Activated naive CD8-positive, alpha-beta T cell treated with anti-CD3 and anti-CD28 coated beads, Interleukin-2, amount 50 U/mL, for 24 hours (primary cell): ENCODE results near the gene AP3D1.

Experiments
- ATAC-seq: fragments of 150-1000 bp; cut with Tn5 transposase; one replicate; pipeline ENCODE4 v1.10.0; 2021
- DNase-seq: peaks from one replicate; pipeline ENCODE4 v3.0.0; 2021
- H3K27ac Mint-ChIP-seq: one replicate; pipeline ENCODE4 v1.8.0; 2021; ENCODE audit warnings: mild to moderate bottlenecking, mixed read lengths
- H3K27me3 Mint-ChIP-seq: one replicate; pipeline ENCODE4 v1.8.0; 2021; ENCODE audit warnings: mixed read lengths
- H3K36me3 Mint-ChIP-seq: one replicate; pipeline ENCODE4 v1.8.0; 2021; ENCODE audit warnings: low read depth, mixed read lengths
- H3K4me1 Mint-ChIP-seq: one replicate; pipeline ENCODE4 v1.8.0; 2021; ENCODE audit warnings: mixed read lengths
- H3K4me3 Mint-ChIP-seq: one replicate; pipeline ENCODE4 v1.8.0; 2021; ENCODE audit warnings: mild to moderate bottlenecking, moderate library complexity, mixed read lengths
- H3K9me3 Mint-ChIP-seq: one replicate; pipeline ENCODE4 v1.8.0; 2021; ENCODE audit warnings: mixed read lengths

AP3D1 gene

GRCh38 chr19:2117215-2117960, 34.0 kb downstream of the AP3D1 start:
- Mint-ChIP-seq H3K36me3 (peaks cover 30% of the 10 kb centered on the region), H3K4me3 (no peak overlapping the region), H3K4me1 (peaks cover 8% of the 10 kb centered on the region), H3K27me3 (no peaks in the 10 kb centered on the region), H3K27ac (no peak overlapping the region), H3K9me3 (no peaks in the 10 kb centered on the region)
- DNase-seq (no peak), ATAC-seq (no peak)

DNA sequence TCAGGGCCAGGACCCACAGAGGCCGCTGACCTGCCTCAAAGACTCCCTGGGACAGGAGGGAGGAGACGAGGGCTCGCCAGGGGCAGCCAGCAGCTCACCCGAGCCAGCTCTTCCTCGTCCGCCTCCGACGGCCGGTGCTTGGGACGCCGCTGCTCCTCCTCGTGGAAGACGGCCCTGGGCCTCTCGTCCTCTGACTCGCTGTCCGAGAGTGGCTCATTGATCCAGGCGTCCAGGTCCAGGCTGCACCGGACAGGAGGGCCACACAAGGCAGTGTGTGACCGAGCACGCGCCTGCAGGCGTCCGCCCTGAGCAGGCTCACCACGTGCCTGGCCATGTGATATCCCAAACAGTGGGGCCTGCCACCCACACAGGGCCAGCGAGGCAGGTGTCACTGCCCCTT, 34.9 kb downstream of the AP3D1 start:
- Mint-ChIP-seq H3K9me3 (no peaks in the 10 kb centered on the region), H3K4me3 (no peak overlapping the region), H3K27me3 (no peaks in the 10 kb centered on the region), H3K4me1 (peaks cover 8% of the 10 kb centered on the region), H3K27ac (no peak overlapping the region), H3K36me3 (peaks cover 29% of the 10 kb centered on the region)
- DNase-seq (no peak), ATAC-seq (no peak)

GRCh38 chr19:2115911-2116426, 35.4 kb downstream of the AP3D1 start:
- no peak for DNase-seq
- Mint-ChIP-seq H3K27me3 (no peaks in the 10 kb centered on the region), H3K4me1 (peaks cover 8% of the 10 kb centered on the region), H3K36me3 (peaks cover 24% of the 10 kb centered on the region), H3K4me3 (no peak overlapping the region), H3K9me3 (no peaks in the 10 kb centered on the region), H3K27ac (no peak overlapping the region)
- ATAC-seq = no peak

GRCh38 chr19:2115324-2115723, 36.0 kb downstream of the AP3D1 start:
- Mint-ChIP-seq H3K27me3 (no peaks in the 10 kb centered on the region), H3K9me3 (no peaks in the 10 kb centered on the region), H3K4me3 (no peak overlapping the region), H3K27ac (no peak overlapping the region), H3K36me3 (peaks cover 19% of the 10 kb centered on the region), H3K4me1 (peaks cover 8% of the 10 kb centered on the region)
- DNase-seq (no peak), ATAC-seq (no peak)

- H3K4me1 Mint-ChIP-seq = peaks cover 8% of the 10 kb centered on the region
- no peak for DNase-seq
- ATAC-seq = no peak
- H3K36me3 Mint-ChIP-seq = peaks cover 18% of the 10 kb centered on the region
- H3K9me3 Mint-ChIP-seq = no peaks in the 10 kb centered on the region
- no peak overlapping the region for H3K4me3 Mint-ChIP-seq
- no peak overlapping the region for H3K27ac Mint-ChIP-seq
- H3K27me3 Mint-ChIP-seq = no peaks in the 10 kb centered on the region
Measured at GRCh38 chr19:2114821-2115220, 36.5 kb downstream of the AP3D1 start.

DNA sequence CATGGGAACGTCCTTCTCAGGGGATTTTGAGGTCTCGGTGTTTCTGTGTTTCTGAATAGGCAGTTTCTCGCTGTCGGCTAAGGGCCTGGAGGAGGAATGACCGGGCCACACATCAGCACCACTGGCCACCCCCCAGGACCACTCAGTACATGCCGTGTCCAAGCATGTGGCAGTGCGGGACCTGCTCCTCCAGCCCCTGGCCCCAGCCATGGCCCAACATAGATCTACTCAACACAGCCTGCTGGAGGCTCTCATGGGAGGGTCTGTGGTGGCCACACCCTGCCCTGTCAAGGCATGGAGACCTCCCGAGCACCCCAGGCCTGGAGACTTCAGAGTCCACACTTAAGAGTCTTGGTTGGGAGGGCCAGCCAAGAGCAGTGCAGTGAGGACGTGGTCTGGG, 37.1 kb downstream of the AP3D1 start:
- Mint-ChIP-seq H3K36me3 (peaks cover 20% of the 10 kb centered on the region), H3K27ac (no peak overlapping the region), H3K4me3 (no peak overlapping the region), H3K27me3 (no peaks in the 10 kb centered on the region), H3K4me1 (peaks cover 8% of the 10 kb centered on the region), H3K9me3 (no peaks in the 10 kb centered on the region)
- ATAC-seq (no peak), DNase-seq (no peak)

DNA sequence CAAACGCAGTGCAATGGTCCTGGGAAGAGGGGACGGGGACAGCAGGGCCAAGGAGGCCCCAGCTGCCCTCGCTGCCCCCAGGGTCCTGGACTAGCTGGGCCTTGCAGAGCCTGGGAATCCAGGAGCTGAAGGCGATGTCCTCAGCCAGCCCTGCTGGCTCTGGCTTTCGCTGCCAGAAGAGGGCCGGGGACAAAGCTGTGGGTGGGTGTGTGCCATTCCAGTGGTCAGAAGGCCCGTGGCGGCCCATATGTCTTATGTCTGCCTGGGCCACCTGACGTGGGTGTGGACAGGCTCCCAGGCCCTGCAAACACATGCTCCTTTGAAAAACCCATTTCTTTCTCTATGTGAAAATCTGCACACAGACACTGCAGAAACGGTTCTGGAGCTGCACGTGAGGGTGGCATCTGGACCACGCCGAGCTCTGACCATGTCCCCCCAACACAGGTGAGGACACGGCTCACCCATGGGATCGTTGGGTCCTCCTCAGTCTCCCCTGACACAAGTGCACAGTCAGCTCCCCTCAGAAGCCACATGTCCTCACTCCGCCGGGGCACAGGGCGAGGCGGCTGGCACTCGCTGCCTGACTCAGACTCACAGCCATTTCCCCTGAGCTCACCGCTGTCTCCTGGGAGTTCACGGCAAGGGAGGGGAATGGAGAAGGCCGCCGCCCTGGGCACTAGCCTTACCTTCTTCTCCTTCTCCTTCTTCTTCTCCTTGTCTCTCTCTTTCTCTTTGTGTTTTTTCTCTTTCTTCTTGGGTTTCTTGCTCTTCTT, 37.7 kb downstream of the AP3D1 start:
- H3K36me3 Mint-ChIP-seq = peaks cover 16% of the 10 kb centered on the region
- ATAC-seq = no peak
- H3K27ac Mint-ChIP-seq = no peak overlapping the region
- no peak for DNase-seq
- H3K27me3 Mint-ChIP-seq = no peaks in the 10 kb centered on the region
- no peaks in the 10 kb centered on the region for H3K9me3 Mint-ChIP-seq
- peaks cover 8% of the 10 kb centered on the region for H3K4me1 Mint-ChIP-seq
- H3K4me3 Mint-ChIP-seq = no peak overlapping the region

DNA sequence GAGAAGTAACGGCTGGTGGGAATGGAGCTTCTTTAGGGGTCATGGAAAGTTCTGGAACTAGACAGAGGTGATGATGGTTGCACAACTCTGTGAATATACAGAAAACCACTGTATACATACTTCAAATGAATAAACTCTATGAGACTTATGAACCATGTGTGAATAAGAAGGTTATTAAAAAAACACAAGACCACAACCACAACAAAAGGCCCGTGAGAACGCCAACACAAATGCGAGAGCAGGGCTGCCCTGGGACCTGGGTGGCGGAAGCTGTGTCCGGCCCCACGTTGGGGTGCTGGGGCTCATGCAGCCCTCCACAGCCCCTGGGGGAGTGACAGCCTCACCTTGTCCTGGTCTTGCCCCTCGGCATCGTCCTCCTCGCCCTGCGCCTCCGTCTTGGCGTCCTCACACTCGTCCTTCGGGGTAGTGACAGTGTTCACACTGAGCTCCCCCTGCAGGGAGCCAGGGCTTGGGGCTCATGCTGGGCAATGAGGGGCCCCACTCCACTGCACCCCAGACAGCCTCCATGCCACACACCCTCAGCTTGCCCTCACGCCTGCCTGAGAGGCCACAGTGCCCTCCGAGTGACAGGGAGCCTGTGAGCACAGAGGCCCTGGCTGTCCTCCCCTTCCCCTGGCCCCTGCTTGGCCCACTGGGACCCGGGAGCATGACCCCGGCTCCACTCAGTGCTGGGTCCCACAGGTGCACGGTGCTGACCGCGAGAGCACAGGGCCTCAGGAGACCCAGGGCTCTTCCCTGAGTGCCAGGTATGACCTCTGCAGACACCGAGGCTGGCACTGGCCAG, 38.6 kb downstream of the AP3D1 start:
- DNase-seq = no peak

GRCh38 chr19:2111886-2112285, 39.5 kb downstream of the AP3D1 start:
- no peak for ATAC-seq
- Mint-ChIP-seq H3K27me3 (no peaks in the 10 kb centered on the region), H3K27ac (no peak overlapping the region), H3K36me3 (peaks cover 23% of the 10 kb centered on the region), H3K4me3 (no peak overlapping the region), H3K4me1 (peaks cover 8% of the 10 kb centered on the region), H3K9me3 (no peaks in the 10 kb centered on the region)
- no peak for DNase-seq

More for the DNA sequence above, 38.6 kb downstream of the AP3D1 start:
- Mint-ChIP-seq H3K4me1 (peaks cover 8% of the 10 kb centered on the region), H3K27me3 (no peaks in the 10 kb centered on the region), H3K9me3 (no peaks in the 10 kb centered on the region), H3K36me3 (peaks cover 17% of the 10 kb centered on the region), H3K27ac (no peak overlapping the region), H3K4me3 (no peak overlapping the region)
- ATAC-seq = no peak

GRCh38 chr19:2111425-2111824, 39.9 kb downstream of the AP3D1 start:
- Mint-ChIP-seq H3K27ac (no peak overlapping the region), H3K9me3 (no peaks in the 10 kb centered on the region), H3K36me3 (peaks cover 28% of the 10 kb centered on the region), H3K27me3 (no peaks in the 10 kb centered on the region), H3K4me1 (peaks cover 8% of the 10 kb centered on the region), H3K4me3 (no peak overlapping the region)
- ATAC-seq (no peak), DNase-seq (no peak)

DNA sequence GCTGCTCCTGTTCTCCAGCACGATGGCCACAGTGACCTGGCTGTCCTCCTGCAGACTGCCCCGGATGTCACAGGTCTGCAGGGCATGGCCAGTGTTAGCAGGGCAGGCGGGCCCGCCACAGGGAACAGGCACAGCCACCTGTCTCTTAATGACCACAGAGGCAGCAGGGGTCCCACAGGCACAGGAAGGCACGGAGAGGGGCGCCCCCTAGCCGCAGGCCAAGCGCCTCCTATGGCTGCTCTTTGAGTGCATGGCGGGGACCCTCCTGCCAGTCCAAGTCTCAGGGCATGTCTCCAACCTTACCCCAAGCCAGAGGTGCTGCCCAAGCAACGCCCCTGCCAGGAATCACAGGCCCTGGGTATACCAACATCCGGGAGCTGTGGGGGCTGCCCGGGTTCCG, 40.5 kb downstream of the AP3D1 start:
- Mint-ChIP-seq H3K36me3 (peaks cover 34% of the 10 kb centered on the region), H3K4me1 (peaks cover 8% of the 10 kb centered on the region), H3K27ac (no peak overlapping the region), H3K9me3 (no peaks in the 10 kb centered on the region), H3K4me3 (no peak overlapping the region), H3K27me3 (no peaks in the 10 kb centered on the region)
- DNase-seq (no peak), ATAC-seq (no peak)

- DNase-seq (no peak), ATAC-seq (no peak)
- Mint-ChIP-seq H3K4me1 (peaks cover 8% of the 10 kb centered on the region), H3K4me3 (no peak overlapping the region), H3K36me3 (peaks cover 41% of the 10 kb centered on the region), H3K27me3 (no peaks in the 10 kb centered on the region), H3K9me3 (no peaks in the 10 kb centered on the region), H3K27ac (no peak overlapping the region)
Measured at GRCh38 chr19:2109046-2109864, 42.1 kb downstream of the AP3D1 start.

GRCh38 chr19:2108251-2109016, 42.9 kb downstream of the AP3D1 start:
- Mint-ChIP-seq H3K27ac (no peak overlapping the region), H3K9me3 (no peaks in the 10 kb centered on the region), H3K4me3 (no peak overlapping the region), H3K4me1 (peaks cover 3% of the 10 kb centered on the region), H3K27me3 (no peaks in the 10 kb centered on the region), H3K36me3 (peaks cover 44% of the 10 kb centered on the region)
- ATAC-seq (no peak), DNase-seq (no peak)
